Keratinocyte (primary cell): ENCODE results near the gene DBF4B.

Experiments
- CTCF ChIP-seq, 3 experiments: IDR thresholded peaks in 1 of 3; conservative IDR thresholded peaks in 1 of 3; optimal IDR thresholded peaks in 1 of 3; 2 replicates in 2 of 3; 3 replicates in 1 of 3; pipeline versions ENCODE3 to v1.5.1; 2011; ENCODE audit warnings: low read length in 3 of 3, mild to moderate bottlenecking in 3 of 3, moderate library complexity in 2 of 3, control low read depth in 1 of 3, inconsistent platforms in 1 of 3; ENCODE audit not compliant: insufficient read depth in 2 of 3; ENCODE audit errors: extremely low read depth in 1 of 3
- EZH2 ChIP-seq: IDR thresholded peaks from one replicate; pipeline ENCODE4 v1.6.1; 2012; ENCODE audit warnings: inconsistent platforms, mild to moderate bottlenecking, low read length, moderate library complexity

- TF ChIP-seq CTCF (optimal IDR thresholded peaks at IDR 0.05 in 1 of 3, IDR thresholded peaks at IDR 0.05 in 1 of 3, conservative IDR thresholded peaks at IDR 0.05 in 1 of 3; ENCODE audit: extremely low read depth in 1 of 3, insufficient read depth in 2 of 3, low read length in 3 of 3) (no peak), EZH2 (no peak)
Observed at GRCh38 chr17:44778656-44779210, 70.3 kb downstream of the DBF4B start.
